HepG2 (cell line): ENCODE results near the gene ABCA8. TPM values are rescaled to one million over a fixed set of nuclear protein-coding genes. Genes with fewer than 3 reads are reported as not detected.

Experiments
- ATAC-seq: fragments of 200-7000 bp; cut with Tn5 transposase; 3 replicates; pipeline ENCODE4 v1.9.1; 2020; ENCODE audit warnings: mild to moderate bottlenecking, moderate library complexity
- BruUV-seq: library from RNA; stranded (reverse); fragments of 400-500 nt; replicated peaks from 2 replicates; lab custom pipeline; 2021; lab: Mats Ljungman, UMichigan
- CTCF ChIA-PET: fragments of 300-600 bp; formaldehyde crosslinking; extraction: SDS; loops from one replicate; lab custom pipeline; 2021; ENCODE audit warnings: low total read pairs, inconsistent platforms, low intra/inter-chr PET ratio; lab: Yijun Ruan, JAX
- POLR2A ChIA-PET: fragments of 350-600 bp; sonication (Branson Sonifier 250); formaldehyde crosslinking; loops from one replicate; lab custom pipeline; 2020; ENCODE audit warnings: antibody characterized with exemption, inconsistent platforms; lab: Yijun Ruan, JAX
- DNase-seq: peaks from one replicate; pipeline ENCODE4 v3.0.0-alpha.2; 2015; ENCODE audit warnings: low spot score
- FAIRE-seq: peaks from 3 replicates; lab custom pipeline; 2011; peaks lifted over from hg19 to GRCh38; lab: Jason Lieb, UNC
- H2AFZ ChIP-seq: one replicate; pipeline ENCODE4 v1.6.1; 2011; ENCODE audit warnings: low read length, inconsistent platforms
- H3K27ac ChIP-seq: fragments of 300-600 bp; 3 replicates; pipeline ENCODE4 v1.8.0; 2011; ENCODE audit warnings: mixed run types, mild to moderate bottlenecking, mixed read lengths, low read length, inconsistent platforms; ENCODE audit not compliant: insufficient read depth; ENCODE audit errors: extremely low read length
- H3K27me3 ChIP-seq, 2 experiments: fragments of 200-600 bp in 1 of 2; 2 replicates in 1 of 2; 3 replicates in 1 of 2; pipeline versions ENCODE4 v1.6.0 to v1.8.0; 2011; ENCODE audit warnings: low read length in 2 of 2, mild to moderate bottlenecking in 2 of 2, moderate library complexity in 2 of 2, inconsistent platforms in 1 of 2; ENCODE audit not compliant: insufficient read depth in 2 of 2, control insufficient read depth in 1 of 2
- H3K36me3 ChIP-seq, 2 experiments: fragments of 200-600 bp in 1 of 2; replicated peaks in 1 of 2; 2 replicates in 1 of 2; 3 replicates in 1 of 2; pipeline versions ENCODE4 v1.5.1 to v1.8.0; 2011; ENCODE audit warnings: low read length in 2 of 2, inconsistent platforms in 1 of 2; ENCODE audit not compliant: insufficient read depth in 2 of 2, control insufficient read depth in 1 of 2
- H3K4me1 ChIP-seq: 2 replicates; pipeline ENCODE4 v1.5.1; 2012; ENCODE audit warnings: low read length, inconsistent platforms; ENCODE audit not compliant: insufficient read depth
- H3K4me2 ChIP-seq: 2 replicates; pipeline ENCODE4 v1.6.0; 2011; ENCODE audit warnings: low read depth, low read length, inconsistent platforms
- H3K4me3 ChIP-seq, 3 experiments: fragments of 200-600 bp in 1 of 3; sonication (generic), shearing (Covaris generic) in 1 of 3; replicated peaks in 1 of 3; 2 replicates each; pipeline ENCODE4 v1.5.1; 2011 to 2016; ENCODE audit warnings: low read length in 3 of 3, inconsistent platforms in 2 of 3, low read depth in 2 of 3, mild to moderate bottlenecking in 2 of 3, control low read depth in 1 of 3, mixed read lengths in 1 of 3; ENCODE audit not compliant: insufficient read depth in 1 of 3
- H3K79me2 ChIP-seq: one replicate; pipeline ENCODE4 v1.6.1; 2011; ENCODE audit warnings: low read length, inconsistent platforms; ENCODE audit not compliant: insufficient read depth
- H3K9ac ChIP-seq: 2 replicates; pipeline ENCODE4 v1.6.0; 2011; ENCODE audit warnings: mild to moderate bottlenecking, low read depth, low read length, inconsistent platforms; ENCODE audit not compliant: insufficient read depth
- H3K9me3 ChIP-seq: 2 replicates; pipeline ENCODE4 v1.5.1; 2012; ENCODE audit warnings: mild to moderate bottlenecking, low read length
- H4K20me1 ChIP-seq: 2 replicates; pipeline ENCODE4 v1.6.0; 2011; ENCODE audit warnings: inconsistent platforms, mild to moderate bottlenecking, low read length, moderate library complexity; ENCODE audit not compliant: insufficient read depth
- JARID2 ChIP-seq: sonication (generic); formaldehyde crosslinking; IDR thresholded peaks from 2 replicates; pipeline ENCODE4 v1.8.1; 2023; ENCODE audit warnings: missing genetic modification reagents, inconsistent platforms; ENCODE audit not compliant: insufficient replicate concordance
- KLF6 ChIP-seq: IDR thresholded peaks from 2 replicates; pipeline ENCODE4 v1.8.0; 2016; ENCODE audit warnings: missing biosample characterization, missing genetic modification reagents
- NCOR1 ChIP-seq: fragments of 200-600 bp; sonication (generic); IDR thresholded peaks from 2 replicates; pipeline ENCODE4 v1.7.0; 2017; ENCODE audit warnings: antibody characterized with exemption, low read length, borderline replicate concordance
- NFKBIZ ChIP-seq: IDR thresholded peaks from 2 replicates; pipeline ENCODE4 v1.6.1; 2018; ENCODE audit warnings: missing genetic modification reagents, missing compliant biosample characterization
- PHF8 ChIP-seq: sonication (generic); formaldehyde crosslinking; IDR thresholded peaks from 2 replicates; pipeline ENCODE4 v1.5.0; 2020; ENCODE audit warnings: missing genetic modification reagents
- TBL1XR1 ChIP-seq: fragments of 150-350 bp; IDR thresholded peaks from 2 replicates; pipeline ENCODE4 v1.6.1; 2014; ENCODE audit warnings: borderline replicate concordance, low read length; ENCODE audit not compliant: partially characterized antibody
- ZMYM2 ChIP-seq: sonication (generic); formaldehyde crosslinking; IDR thresholded peaks from 2 replicates; pipeline ENCODE4 v1.8.0; 2022; ENCODE audit warnings: mild to moderate bottlenecking, missing genetic modification reagents
- ZNF3 ChIP-seq: IDR thresholded peaks from 2 replicates; pipeline ENCODE4 v1.7.0; 2017; ENCODE audit warnings: inconsistent platforms
- ZNF674 ChIP-seq: sonication (generic); formaldehyde crosslinking; IDR thresholded peaks from 2 replicates; pipeline ENCODE4 v1.5.0; 2020; ENCODE audit warnings: low read depth, mild to moderate bottlenecking, missing genetic modification reagents
- WGBS: methylation state at CpG from one replicate; pipeline ENCODE4 v1.1.6; 2017; ENCODE audit warnings: low lambda C conversion rate; 5-methylcytosine and 5-hydroxymethylcytosine counted together
- in situ Hi-C: cut with HindIII; loops from 2 replicates; pipeline ENCODE4 v1.10.0; 2017; ENCODE audit warnings: low pct_unique_long_range_greater_than_20kb; ENCODE audit not compliant: extremely low pct_ligation_motif_present
- intact Hi-C: fragments of 100-400 bp; cut with micrococcal nuclease; formaldehyde crosslinking; loops from one replicate; pipeline ENCODE4 v1.10.0; 2022; ENCODE audit not compliant: unreplicated experiment
- polyA plus RNA-seq, 8 experiments: library from polyadenylated mRNA; depleted of rRNA in 3 of 8; stranded (reverse) in 7 of 8; unstranded in 1 of 8; fragments of >200 nt; fragmentation: Illumina TruSeq in 4 of 8; extraction: Trizol in 4 of 8; gene quantifications; 2 replicates each; pipeline versions ENCODE4 v1.2.1 to v1.2.3, GENCODE V29; 2011 to 2016; ENCODE audit warnings: low read depth in 4 of 8, missing spikeins in 1 of 8, mixed read lengths in 1 of 8; ENCODE audit not compliant: insufficient read depth in 1 of 8
- total RNA-seq, 5 experiments: library from RNA; depleted of rRNA; stranded (reverse); fragments of >200 nt; fragmentation: Illumina TruSeq; extraction: Trizol; gene quantifications; 2 replicates each; pipeline ENCODE4 v1.2.3, GENCODE V29; 2016; ENCODE audit warnings: low read depth in 1 of 5
- TF ChIP-seq, protein P1 (sequence below): sonication (generic); IDR thresholded peaks from 2 replicates; pipeline ENCODE4 v1.6.1; 2016; ENCODE audit warnings: low read depth, borderline replicate concordance
- TF ChIP-seq, protein P2 (sequence below): sonication (generic); formaldehyde crosslinking; IDR thresholded peaks from 2 replicates; pipeline ENCODE4 v1.5.0; 2020; ENCODE audit warnings: mild to moderate bottlenecking, missing genetic modification reagents
- TF ChIP-seq, protein P3 (sequence below): IDR thresholded peaks from 2 replicates; pipeline ENCODE4 v1.6.1; 2016; ENCODE audit warnings: missing biosample characterization, missing genetic modification reagents, low read depth

Gene ABCA8
- total and polyA plus RNA-seq, 2 of the 13 experiments (the other 11 are each of a cell fraction or from before 2014, with no cell fraction given), result 0.05 to 0.18 TPM

DNA sequence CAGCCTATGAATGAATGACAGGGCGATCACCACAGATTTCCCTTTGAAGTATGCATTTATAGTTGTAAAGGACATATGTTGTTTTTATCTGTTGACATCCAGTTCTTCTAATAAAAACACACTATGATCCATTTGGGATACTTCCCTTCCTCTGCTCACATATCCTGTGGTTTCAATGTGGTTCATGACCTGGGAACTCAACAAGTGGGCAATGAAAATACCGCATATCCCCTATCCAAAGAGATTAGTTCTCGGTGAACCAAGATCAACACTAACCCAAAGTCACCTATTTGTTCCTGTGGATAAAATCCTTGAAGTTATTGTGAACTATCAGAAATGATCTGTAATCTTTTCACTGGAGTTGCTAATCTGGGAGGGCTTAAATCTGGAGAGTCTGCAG lies 16.0 kb downstream of the ABCA8 start:
- Histone ChIP-seq H3K4me3 (no peak overlapping the region), H3K36me3 (no peaks in the 10 kb centered on the region), H3K4me2 (no peak overlapping the region), H3K79me2 (no peaks in the 10 kb centered on the region), H3K27ac (no peak overlapping the region), H3K27me3 (no peaks in the 10 kb centered on the region), H3K9me3 (0 out of 2 replicates have a peak, but pooled peaks cover 7% of the 10 kb centered on the region), H4K20me1 (no peaks in the 10 kb centered on the region), H2AFZ (no peak overlapping the region), H3K4me1 (peaks cover 51% of the 10 kb centered on the region), H3K9ac (no peak overlapping the region)
- TF ChIP-seq ZNF674 (CRISPR knock-in tag), result no peak
- TF ChIP-seq TBL1XR1, result no peak
- TF ChIP-seq KLF6 (CRISPR knock-in tag), result no peak
- no peak for TF ChIP-seq PHF8 (CRISPR knock-in tag)
- TF ChIP-seq JARID2 (CRISPR knock-in tag), result no peak
- TF ChIP-seq, protein P1, sequence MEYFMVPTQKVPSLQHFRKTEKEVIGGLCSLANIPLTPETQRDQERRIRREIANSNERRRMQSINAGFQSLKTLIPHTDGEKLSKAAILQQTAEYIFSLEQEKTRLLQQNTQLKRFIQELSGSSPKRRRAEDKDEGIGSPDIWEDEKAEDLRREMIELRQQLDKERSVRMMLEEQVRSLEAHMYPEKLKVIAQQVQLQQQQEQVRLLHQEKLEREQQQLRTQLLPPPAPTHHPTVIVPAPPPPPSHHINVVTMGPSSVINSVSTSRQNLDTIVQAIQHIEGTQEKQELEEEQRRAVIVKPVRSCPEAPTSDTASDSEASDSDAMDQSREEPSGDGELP, result no peak
- TF ChIP-seq NFKBIZ (CRISPR knock-in tag), result no peak
- no peak for ATAC-seq
- CTCF ChIA-PET, result no interaction called here
- FAIRE-seq, result no peak
- WGBS, result 65% methylated on average over 3 of the region's 3 CpGs
- POLR2A ChIA-PET, result no interaction called here
- no peak for DNase-seq
- in situ Hi-C loops, result no loop called here
- intact Hi-C loops, result no loop called here
- no TSS peak for BruUV-seq

DNA sequence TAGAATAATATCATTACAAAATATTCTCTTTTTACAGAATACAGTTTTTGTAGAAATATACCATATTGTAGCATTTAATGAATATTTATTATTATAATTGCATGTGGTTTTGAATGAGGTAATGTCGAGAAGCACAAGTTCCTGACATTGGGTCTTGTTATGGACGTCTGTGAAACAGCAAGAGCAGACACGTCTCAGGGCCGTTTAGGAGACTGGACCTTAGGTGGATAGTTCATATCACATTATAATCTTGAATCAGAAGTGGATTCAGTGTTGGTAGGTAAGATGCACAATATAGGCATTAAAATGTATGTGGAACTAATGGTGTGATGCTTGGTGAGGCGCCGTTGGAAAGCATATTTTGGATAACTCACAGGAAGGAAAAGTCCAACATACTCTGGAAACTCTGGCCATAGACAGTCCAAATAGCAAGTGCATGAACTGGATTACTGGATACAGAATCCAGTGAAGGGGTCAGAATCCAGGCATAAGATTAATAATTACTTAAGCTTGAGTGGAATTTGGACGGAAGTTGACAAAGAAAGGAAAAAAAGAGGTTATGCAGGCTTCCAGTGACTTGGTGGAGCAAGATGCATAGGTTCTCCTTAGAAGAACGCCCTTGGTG lies 17.2 kb downstream of the ABCA8 start:
- ChIA-PET POLR2A (no interaction called here), CTCF (interaction anchor here (1.3 kb wide), 1 partner anchor 161 kb away, joined by 3 read pairs; no protein-coding TSS in a partner anchor)
- Histone ChIP-seq H2AFZ (peak overlapping the region; percentile 80), H3K9ac (0 out of 2 replicates have a peak overlapping the region, but pooled peaks have one; percentile 27), H3K27ac (peak overlapping the region; percentile 69), H3K9me3 (0 out of 2 replicates have a peak, but pooled peaks cover 7% of the 10 kb centered on the region), H3K27me3 (no peaks in the 10 kb centered on the region), H3K4me1 (peaks cover 44% of the 10 kb centered on the region), H3K4me3 (peak overlapping the region in 2 of 3 experiments; percentile 2 to 42; a peak in 2 of 6 replicates), H3K4me2 (peak overlapping the region; percentile 81), H4K20me1 (no peaks in the 10 kb centered on the region), H3K36me3 (no peaks in the 10 kb centered on the region), H3K79me2 (no peaks in the 10 kb centered on the region)
- WGBS, result 8% methylated on average over 8 of the region's 8 CpGs
- in situ Hi-C loops (no loop called here), intact Hi-C loops (loop anchor here (1.0 kb wide), 1 partner anchor 144 kb away; no protein-coding TSS in a partner anchor)
- FAIRE-seq (peak; percentile 18), ATAC-seq (peak; percentile 100), DNase-seq (peak; percentile 82)
- no TSS peak for BruUV-seq
- TF ChIP-seq, protein P2, sequence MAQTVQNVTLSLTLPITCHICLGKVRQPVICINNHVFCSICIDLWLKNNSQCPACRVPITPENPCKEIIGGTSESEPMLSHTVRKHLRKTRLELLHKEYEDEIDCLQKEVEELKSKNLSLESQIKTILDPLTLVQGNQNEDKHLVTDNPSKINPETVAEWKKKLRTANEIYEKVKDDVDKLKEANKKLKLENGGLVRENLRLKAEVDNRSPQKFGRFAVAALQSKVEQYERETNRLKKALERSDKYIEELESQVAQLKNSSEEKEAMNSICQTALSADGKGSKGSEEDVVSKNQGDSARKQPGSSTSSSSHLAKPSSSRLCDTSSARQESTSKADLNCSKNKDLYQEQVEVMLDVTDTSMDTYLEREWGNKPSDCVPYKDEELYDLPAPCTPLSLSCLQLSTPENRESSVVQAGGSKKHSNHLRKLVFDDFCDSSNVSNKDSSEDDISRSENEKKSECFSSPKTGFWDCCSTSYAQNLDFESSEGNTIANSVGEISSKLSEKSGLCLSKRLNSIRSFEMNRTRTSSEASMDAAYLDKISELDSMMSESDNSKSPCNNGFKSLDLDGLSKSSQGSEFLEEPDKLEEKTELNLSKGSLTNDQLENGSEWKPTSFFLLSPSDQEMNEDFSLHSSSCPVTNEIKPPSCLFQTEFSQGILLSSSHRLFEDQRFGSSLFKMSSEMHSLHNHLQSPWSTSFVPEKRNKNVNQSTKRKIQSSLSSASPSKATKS (CRISPR knock-in tag), result no peak
- TF ChIP-seq, protein P3, sequence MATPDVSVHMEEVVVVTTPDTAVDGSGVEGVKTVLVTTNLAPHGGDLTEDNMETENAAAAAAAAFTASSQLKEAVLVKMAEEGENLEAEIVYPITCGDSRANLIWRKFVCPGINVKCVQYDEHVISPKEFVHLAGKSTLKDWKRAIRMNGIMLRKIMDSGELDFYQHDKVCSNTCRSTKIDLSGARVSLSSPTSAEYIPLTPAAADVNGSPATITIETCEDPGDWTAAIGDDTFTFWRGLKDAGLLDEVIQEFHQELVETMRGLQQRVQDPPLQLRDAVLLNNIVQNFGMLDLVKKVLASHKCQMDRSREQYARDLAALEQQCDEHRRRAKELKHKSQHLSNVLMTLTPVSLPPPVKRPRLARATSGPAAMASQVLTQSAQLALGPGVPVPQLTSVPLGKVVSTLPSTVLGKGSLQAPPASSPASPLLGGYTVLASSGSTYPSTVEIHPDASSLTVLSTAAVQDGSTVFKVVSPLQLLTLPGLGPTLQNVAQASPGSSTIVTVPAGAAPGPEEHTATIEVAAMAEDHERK (CRISPR knock-in tag), result no peak
- peak; percentile 57; the same call in 1 of the 2 replicates for TF ChIP-seq ZMYM2
- TF ChIP-seq NCOR1, result peak; percentile 81
- TF ChIP-seq ZNF3 (CRISPR knock-in tag), result no peak
